ENCODE data around the gene RYR2. TPM values are rescaled to one million over a fixed set of nuclear protein-coding genes. Genes with fewer than 3 reads are reported as not detected.

Gene RYR2
- total and polyA plus RNA-seq, 2 donors (not counting 1 experiment from before 2014, with no cell fraction given) = not detected

DNA sequence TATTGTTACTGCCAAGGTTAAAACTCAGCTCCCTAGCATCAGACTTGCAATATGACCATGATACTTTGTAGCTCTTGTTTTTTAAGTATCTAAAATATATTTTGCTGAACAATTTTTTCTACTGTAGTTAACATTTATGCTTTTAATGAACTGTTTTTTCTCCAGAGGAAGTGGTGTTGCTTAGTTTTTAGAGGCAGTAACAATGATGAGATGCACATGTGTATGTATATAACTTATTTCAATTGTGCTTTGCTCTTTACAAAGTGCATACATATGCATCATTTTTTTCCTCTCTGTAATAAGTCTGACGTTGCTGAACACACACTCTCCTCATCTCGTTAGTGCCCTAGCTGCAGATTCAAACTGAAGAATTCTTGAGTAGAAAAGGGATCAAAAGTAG lies 430.0 kb downstream of the RYR2 start:
- WGBS (ENCODE audit: insufficient coverage) = no CpG with 5 or more reads among the region's 2 CpGs
- no peaks in the 10 kb centered on the region for H3K36me3 ChIP-seq (replicated peaks in 1 of 2; ENCODE audit: control extremely low read depth in 1 of 2, control insufficient read depth in 1 of 2, extremely low read depth in 1 of 2, insufficient read depth in 2 of 2, low read length in 1 of 2)

DNA sequence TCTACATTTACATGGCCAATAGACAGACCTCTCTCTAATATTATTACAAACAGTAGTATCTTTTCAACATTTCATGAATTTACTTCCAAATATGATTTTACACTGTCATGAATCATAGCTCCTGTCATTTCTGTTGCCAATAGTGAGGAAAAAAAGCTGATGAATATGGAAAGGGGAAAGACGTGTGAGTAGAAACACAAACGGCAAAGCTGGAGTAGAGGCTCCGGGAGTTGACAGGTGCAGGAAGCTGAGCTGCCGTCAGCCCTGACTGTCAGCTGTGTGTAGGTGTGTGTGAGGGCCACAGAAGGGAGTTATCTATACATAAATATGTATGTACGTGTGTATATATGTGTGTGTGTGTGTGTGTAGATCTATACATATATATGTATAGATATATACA lies 431.9 kb downstream of the RYR2 start:
- ATAC-seq (ENCODE audit: low read depth) (no peak), DNase-seq (no peak)
- CTCF ChIA-PET = no interaction called here
- no peaks in the 10 kb centered on the region for H3K4me1 Mint-ChIP-seq
- Histone ChIP-seq H3K9me3 (ENCODE audit: control extremely low read depth in 1 of 3, control insufficient read depth in 2 of 3, insufficient read depth in 1 of 3, low read length in 2 of 3) (no peaks in the 10 kb centered on the region), H2AFZ (ENCODE audit: insufficient read depth, low read depth, low read length, poor library complexity, severe bottlenecking) (no peak overlapping the region), H3K9ac (ENCODE audit: low read length) (no peak overlapping the region), H3K27me3 (replicated peaks in 1 of 4; ENCODE audit: control extremely low read depth in 1 of 4, control insufficient read depth in 3 of 4, insufficient read depth in 4 of 4, low read length in 3 of 4) (no peaks in the 10 kb centered on the region), H3K4me3 (ENCODE audit: control extremely low read depth in 1 of 5, extremely low read depth in 1 of 5, insufficient read depth in 1 of 5, low read depth in 2 of 5, low read length in 4 of 5) (no peak overlapping the region), H3K36me3 (replicated peaks in 1 of 2; ENCODE audit: control extremely low read depth in 1 of 2, control insufficient read depth in 1 of 2, extremely low read depth in 1 of 2, insufficient read depth in 2 of 2, low read length in 1 of 2) (no peaks in the 10 kb centered on the region), H3K27ac (ENCODE audit: low read length in 2 of 2) (no peak overlapping the region), H3K79me2 (ENCODE audit: control insufficient read depth, insufficient read depth, low read length) (no peaks in the 10 kb centered on the region), H3K4me2 (replicated peaks; ENCODE audit: low read depth, low read length, poor library complexity, severe bottlenecking) (no peak overlapping the region), H3K4me1 (ENCODE audit: control insufficient read depth in 2 of 2, insufficient read depth in 2 of 2, low read length in 2 of 2) (no peaks in the 10 kb centered on the region), H4K20me1 (ENCODE audit: control insufficient read depth, insufficient read depth, low read length, poor library complexity, severe bottlenecking) (no peaks in the 10 kb centered on the region)
- 94% methylated on average over 3 of the region's 5 CpGs for WGBS (ENCODE audit: insufficient coverage)
- POLR2A ChIA-PET = no interaction called here
- TF ChIP-seq EZH2 (IDR thresholded peaks at IDR 0.05; ENCODE audit: borderline replicate concordance, insufficient read depth, low read depth, low read length, poor library complexity, severe bottlenecking) = no peak
- TF ChIP-seq, protein P1, sequence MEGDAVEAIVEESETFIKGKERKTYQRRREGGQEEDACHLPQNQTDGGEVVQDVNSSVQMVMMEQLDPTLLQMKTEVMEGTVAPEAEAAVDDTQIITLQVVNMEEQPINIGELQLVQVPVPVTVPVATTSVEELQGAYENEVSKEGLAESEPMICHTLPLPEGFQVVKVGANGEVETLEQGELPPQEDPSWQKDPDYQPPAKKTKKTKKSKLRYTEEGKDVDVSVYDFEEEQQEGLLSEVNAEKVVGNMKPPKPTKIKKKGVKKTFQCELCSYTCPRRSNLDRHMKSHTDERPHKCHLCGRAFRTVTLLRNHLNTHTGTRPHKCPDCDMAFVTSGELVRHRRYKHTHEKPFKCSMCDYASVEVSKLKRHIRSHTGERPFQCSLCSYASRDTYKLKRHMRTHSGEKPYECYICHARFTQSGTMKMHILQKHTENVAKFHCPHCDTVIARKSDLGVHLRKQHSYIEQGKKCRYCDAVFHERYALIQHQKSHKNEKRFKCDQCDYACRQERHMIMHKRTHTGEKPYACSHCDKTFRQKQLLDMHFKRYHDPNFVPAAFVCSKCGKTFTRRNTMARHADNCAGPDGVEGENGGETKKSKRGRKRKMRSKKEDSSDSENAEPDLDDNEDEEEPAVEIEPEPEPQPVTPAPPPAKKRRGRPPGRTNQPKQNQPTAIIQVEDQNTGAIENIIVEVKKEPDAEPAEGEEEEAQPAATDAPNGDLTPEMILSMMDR (IDR thresholded peaks at IDR 0.05) = no peak
- H3K9me3 Mint-ChIP-seq (ENCODE audit: insufficient read depth) = no peaks in the 10 kb centered on the region
- no peak overlapping the region for H3K4me3 Mint-ChIP-seq
- intact Hi-C loops (cut with micrococcal nuclease) = no loop called here
- no peak overlapping the region for H3K27ac Mint-ChIP-seq
- no peaks in the 10 kb centered on the region for H3K27me3 Mint-ChIP-seq

More for the DNA sequence above, 430.0 kb downstream of the RYR2 start:
- H3K27ac ChIP-seq (ENCODE audit: low read length in 2 of 2) = no peak overlapping the region
- ATAC-seq (ENCODE audit: low read depth) (no peak), DNase-seq (no peak)
- Mint-ChIP-seq H3K27ac (no peak overlapping the region), H3K4me3 (no peak overlapping the region), H3K4me1 (no peaks in the 10 kb centered on the region), H3K27me3 (no peaks in the 10 kb centered on the region), H3K9me3 (ENCODE audit: insufficient read depth) (no peaks in the 10 kb centered on the region)
- H4K20me1 ChIP-seq (ENCODE audit: control insufficient read depth, insufficient read depth, low read length, poor library complexity, severe bottlenecking) = no peaks in the 10 kb centered on the region
- TF ChIP-seq, protein P1 (IDR thresholded peaks at IDR 0.05) = no peak
- TF ChIP-seq EZH2 (IDR thresholded peaks at IDR 0.05; ENCODE audit: borderline replicate concordance, insufficient read depth, low read depth, low read length, poor library complexity, severe bottlenecking) = no peak
- H3K4me3 ChIP-seq (ENCODE audit: control extremely low read depth in 1 of 5, extremely low read depth in 1 of 5, insufficient read depth in 1 of 5, low read depth in 2 of 5, low read length in 4 of 5) = no peak overlapping the region
- H3K9me3 ChIP-seq (ENCODE audit: control extremely low read depth in 1 of 3, control insufficient read depth in 2 of 3, insufficient read depth in 1 of 3, low read length in 2 of 3) = no peaks in the 10 kb centered on the region
- no peak overlapping the region for H2AFZ ChIP-seq (ENCODE audit: insufficient read depth, low read depth, low read length, poor library complexity, severe bottlenecking)
- no peak overlapping the region for H3K9ac ChIP-seq (ENCODE audit: low read length)
- no peaks in the 10 kb centered on the region for H3K4me1 ChIP-seq (ENCODE audit: control insufficient read depth in 2 of 2, insufficient read depth in 2 of 2, low read length in 2 of 2)
- intact Hi-C loops (cut with micrococcal nuclease) = no loop called here
- H3K4me2 ChIP-seq (replicated peaks; ENCODE audit: low read depth, low read length, poor library complexity, severe bottlenecking) = no peak overlapping the region
- no peaks in the 10 kb centered on the region for H3K27me3 ChIP-seq (replicated peaks in 1 of 4; ENCODE audit: control extremely low read depth in 1 of 4, control insufficient read depth in 3 of 4, insufficient read depth in 4 of 4, low read length in 3 of 4)
- ChIA-PET CTCF (no interaction called here), POLR2A (no interaction called here)
- no peaks in the 10 kb centered on the region for H3K79me2 ChIP-seq (ENCODE audit: control insufficient read depth, insufficient read depth, low read length)
